Measurements from ENCODE around the gene SAP30BP.

GRCh38 chr17:75757086-75757681, 90.0 kb downstream of the SAP30BP start:
- TF ChIP-seq CTCF (conservative IDR thresholded peaks at IDR 0.05) (no peak), EZH2 (IDR thresholded peaks at IDR 0.05; ENCODE audit: low read depth) (no peak)

Data from PC-9 (cell line).